Measurements from ENCODE around the gene P2RX2.

DNA sequence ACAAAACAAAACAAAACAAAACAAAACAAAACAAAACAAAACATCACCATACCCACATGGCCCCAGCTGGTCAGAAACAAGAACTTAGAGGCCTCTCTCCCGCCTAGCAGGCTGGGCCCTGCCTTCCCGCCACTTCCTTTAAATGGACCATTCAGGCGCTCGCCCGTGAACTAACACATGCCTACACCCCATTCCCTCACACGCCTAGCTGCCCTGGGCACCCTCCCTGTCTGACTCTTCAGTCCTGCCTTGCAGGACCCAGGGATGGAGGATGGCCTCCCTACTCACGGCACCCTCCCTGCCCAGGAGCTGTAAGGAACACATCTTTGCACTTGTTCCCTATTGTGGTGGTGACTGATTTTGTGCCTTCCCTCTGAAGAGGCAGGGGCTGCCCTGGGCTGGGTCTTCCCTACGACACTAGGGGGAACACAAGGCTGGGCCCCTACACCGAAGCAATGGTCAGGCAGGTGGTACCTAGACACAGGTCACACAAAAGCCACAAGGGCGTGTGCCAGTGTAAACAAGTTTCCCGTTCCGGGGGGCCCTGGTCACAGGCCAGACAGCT is 21.5 kb downstream of the P2RX2 start:
- TF ChIP-seq, protein P1, sequence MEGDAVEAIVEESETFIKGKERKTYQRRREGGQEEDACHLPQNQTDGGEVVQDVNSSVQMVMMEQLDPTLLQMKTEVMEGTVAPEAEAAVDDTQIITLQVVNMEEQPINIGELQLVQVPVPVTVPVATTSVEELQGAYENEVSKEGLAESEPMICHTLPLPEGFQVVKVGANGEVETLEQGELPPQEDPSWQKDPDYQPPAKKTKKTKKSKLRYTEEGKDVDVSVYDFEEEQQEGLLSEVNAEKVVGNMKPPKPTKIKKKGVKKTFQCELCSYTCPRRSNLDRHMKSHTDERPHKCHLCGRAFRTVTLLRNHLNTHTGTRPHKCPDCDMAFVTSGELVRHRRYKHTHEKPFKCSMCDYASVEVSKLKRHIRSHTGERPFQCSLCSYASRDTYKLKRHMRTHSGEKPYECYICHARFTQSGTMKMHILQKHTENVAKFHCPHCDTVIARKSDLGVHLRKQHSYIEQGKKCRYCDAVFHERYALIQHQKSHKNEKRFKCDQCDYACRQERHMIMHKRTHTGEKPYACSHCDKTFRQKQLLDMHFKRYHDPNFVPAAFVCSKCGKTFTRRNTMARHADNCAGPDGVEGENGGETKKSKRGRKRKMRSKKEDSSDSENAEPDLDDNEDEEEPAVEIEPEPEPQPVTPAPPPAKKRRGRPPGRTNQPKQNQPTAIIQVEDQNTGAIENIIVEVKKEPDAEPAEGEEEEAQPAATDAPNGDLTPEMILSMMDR (IDR thresholded peaks at IDR 0.05): no peak
- no peak for TF ChIP-seq POLR2A (IDR thresholded peaks at IDR 0.05)
